Measurements from ENCODE around the gene BRD3OS.

GRCh38 chr9:134032456-134033222 is 7.4 kb downstream of the BRD3OS start:
- TF ChIP-seq CTCF (IDR thresholded peaks at IDR 0.05) (no peak), POLR2A (IDR thresholded peaks at IDR 0.05) (no peak)

Measured in adrenal gland (tissue), 5 donors.